NCI-H2107 treated with DMSO at 0.1 percent for 48 hours (cell line): Measurements from ENCODE around the gene KRTAP2-2.

Experiments used
- DNase-seq: peaks from one replicate; lab custom pipeline; 2025; ENCODE audit not compliant: unreplicated experiment; lab: John Stamatoyannopoulos, UW

KRTAP2-2 gene

DNA sequence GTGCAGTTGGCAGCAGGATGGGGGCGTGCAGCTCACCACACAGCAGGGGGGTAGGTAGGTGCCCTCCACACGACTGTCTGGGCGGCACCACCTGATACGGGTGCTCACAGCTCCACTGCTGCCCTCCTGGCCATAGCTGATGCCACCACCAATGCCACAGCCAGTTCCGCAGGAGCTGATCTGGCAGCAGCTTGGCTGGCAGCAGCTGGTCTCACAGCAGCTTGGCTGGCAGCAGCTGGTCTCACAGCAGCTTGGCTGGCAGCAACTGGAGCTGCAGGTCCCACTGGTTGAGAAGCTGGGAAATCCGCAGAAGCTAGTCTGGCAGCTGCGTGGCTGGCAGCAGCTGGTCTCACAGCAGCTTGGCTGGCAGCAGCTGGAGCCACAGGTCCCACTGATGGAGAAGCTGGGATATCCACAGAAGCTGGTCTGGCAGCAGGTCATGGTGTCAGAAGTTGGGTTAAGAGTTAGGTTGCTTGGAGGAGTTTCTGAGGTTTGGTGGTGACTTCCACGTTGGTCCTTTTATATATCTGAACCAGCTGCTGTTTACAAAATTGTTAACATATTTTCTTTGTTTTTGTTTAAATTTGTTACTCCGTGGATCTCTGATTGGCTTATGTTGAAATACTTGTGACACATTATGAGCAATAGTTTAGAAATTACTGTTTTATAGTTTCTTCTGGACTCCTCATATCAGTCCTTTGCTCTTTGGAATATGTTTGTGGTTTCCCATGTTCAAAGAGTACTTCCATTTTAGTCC is 28.1 kb downstream of the KRTAP2-2 start, which contains the start of gene KRTAP1-5:
KRTAP1-5 (minus strand) TSS at position 494 of the 757 bp plus-strand sequence; CDS start at position 441, 53 bp downstream.
- DNase-seq = no peak

DNA sequence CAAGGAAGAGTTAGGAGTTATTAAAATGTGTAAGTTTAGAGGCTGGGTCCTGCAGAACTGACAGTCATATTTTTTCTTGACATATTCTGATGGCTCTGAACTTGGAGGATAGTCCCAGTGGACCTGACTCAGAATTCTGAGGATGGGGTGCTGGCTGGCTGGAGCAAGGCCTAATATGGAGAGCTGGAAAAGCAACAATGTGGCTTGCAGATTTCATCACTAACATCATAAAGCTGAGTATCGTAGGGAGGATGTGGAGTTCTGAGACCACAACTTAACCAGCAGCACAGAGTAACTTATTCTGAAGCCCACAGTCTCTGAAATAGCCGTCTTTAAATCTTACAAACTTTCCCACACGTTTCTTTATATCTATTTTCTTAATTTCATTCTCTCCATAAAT is 30.3 kb downstream of the KRTAP2-2 start:
- no peak for DNase-seq

DNA sequence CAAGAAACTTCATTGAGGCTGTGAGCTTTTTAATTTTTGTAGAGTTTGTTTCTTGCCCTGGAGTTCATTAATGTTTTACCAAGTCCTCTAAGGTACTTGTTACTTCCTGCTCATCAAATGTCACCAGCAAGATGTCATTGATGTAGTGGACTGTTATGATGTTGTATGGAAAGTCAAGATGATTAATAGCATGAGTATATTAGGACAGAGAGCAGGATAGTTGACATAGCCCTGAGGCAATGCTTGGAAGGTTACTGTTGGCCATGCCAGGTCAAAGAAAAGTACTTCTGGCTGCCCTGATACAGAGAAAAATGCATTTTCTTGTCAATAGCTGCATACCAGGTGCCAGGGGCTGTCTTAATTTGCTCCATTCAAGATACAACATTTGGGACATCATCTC is 34.7 kb downstream of the KRTAP2-2 start:
- no peak for DNase-seq

DNA sequence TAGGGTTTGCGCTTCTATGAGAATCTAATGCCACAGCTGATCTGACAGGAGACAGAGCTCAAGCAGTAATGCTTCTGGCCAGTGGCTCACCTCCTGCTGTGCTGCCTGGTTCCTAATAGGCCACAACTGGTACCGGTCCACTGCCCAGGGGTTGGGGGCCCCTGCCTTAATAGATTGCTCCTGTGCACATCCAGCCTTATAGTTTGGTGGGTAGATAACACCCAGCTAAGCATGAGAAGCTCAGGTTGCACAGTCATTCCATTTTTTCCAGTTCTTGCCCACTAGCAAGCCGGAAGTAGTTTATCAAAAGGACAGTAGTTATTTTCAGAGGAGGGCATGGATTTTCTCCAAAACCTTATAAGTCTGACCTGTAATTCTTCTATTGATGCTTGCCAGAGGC is 35.6 kb downstream of the KRTAP2-2 start:
- DNase-seq = no peak

DNA sequence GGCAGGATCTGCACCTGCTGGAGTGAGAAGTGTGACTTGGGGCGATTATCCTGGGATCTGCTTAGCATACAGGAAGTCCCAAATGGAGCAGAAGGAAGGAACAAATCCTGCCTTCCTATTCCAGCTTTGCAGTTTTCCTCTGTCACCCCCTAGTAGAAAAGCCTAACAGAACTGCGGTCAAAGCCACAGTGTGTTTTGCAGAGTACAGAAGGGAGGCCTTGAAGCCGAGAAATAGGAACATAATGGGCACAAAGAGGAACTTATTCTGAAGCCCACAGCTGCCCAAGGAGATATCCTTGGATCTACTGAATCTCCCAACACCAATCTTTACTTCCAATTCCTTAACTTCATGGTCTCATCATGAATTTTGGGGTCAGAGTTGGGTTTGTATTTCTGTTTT is 36.5 kb downstream of the KRTAP2-2 start:
- DNase-seq = no peak

DNA sequence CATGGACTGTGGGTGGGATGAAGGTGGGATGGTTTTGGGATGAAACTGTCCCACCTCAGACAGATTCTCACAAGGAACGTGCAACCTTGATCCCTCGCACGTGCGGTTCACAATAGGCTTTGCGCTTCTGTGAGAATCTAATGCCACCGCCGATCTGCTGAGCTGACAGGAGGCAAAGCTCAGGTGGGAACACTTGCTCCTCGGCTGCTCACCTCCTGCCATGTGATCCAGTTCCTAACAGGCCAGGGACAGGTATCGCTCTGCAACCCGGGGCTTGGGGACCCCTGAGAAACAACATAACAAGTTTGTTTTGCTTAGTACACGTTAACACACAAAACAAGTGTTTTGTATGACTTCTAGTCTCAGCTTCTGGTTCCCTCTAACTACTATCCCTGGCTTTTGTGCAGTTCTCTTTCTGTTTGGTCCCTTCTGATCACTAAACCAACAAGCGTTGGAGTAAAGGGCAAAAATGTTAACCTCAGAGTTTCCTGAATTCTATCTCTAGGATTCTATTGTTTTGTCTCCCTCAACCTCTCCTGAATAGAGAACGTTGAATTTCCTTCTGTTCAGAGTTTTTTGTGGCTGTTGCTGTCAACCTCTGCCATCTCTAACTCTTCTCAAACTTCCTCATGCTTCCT is 38.3 kb downstream of the KRTAP2-2 start:
- no peak for DNase-seq

DNA sequence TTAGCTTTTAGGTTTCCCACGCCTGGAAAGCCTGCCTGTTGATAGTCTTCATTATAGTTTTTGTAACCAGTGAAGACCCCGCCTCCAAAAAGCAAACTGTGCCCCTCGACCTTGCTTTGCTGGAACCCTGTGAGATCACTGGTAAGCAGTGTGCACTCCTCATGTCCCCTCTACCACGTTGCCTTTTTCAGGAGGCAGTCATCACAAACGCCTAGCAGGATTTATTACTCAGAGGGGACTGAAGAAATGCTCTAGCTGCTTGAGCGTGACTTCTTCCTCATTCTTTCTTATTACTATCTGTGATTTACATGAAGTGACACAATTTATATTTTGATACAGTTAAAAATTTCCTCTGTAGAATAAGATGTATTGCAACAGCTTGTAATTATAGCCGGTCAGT is 39.6 kb downstream of the KRTAP2-2 start:
- DNase-seq = no peak

DNA sequence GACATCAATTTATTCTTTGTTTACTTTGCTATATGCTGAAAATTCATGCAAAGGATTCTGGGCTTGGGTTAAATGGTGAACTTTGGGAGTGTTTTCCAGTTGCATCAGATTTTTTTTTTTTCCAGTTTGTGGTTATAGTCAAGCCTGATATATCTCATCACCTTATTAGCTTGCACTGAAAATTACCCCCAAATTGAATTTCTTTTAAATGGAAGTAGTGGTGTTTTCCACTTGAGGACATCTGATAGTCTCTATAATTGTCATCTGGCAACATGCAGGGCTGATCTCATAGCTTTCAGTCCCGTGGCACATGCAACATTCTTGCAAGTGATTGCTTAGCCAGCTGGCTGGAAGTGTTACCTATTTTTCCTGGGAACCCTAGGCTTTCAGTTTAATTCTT is 41.4 kb downstream of the KRTAP2-2 start:
- peak; percentile 85 for DNase-seq

DNA sequence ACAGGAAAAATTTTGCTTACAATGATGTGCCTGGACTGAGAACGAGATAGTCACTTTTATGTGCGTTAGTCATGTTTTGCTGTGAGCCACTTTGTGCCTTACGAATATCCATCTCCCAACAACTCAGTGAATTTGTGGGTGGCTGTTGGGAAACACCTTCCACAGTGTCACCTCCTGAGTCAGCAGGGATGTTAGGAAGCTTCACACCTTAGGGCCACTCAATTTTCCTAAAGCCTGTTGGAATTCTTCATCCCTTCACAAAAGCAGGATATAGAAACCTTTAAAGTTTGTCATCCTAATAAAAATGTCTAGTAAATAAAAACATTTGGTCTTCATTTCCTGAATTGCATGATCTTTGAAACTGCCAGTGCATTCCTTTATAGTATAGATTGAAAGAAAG is 41.8 kb downstream of the KRTAP2-2 start:
- DNase-seq = no peak

DNA sequence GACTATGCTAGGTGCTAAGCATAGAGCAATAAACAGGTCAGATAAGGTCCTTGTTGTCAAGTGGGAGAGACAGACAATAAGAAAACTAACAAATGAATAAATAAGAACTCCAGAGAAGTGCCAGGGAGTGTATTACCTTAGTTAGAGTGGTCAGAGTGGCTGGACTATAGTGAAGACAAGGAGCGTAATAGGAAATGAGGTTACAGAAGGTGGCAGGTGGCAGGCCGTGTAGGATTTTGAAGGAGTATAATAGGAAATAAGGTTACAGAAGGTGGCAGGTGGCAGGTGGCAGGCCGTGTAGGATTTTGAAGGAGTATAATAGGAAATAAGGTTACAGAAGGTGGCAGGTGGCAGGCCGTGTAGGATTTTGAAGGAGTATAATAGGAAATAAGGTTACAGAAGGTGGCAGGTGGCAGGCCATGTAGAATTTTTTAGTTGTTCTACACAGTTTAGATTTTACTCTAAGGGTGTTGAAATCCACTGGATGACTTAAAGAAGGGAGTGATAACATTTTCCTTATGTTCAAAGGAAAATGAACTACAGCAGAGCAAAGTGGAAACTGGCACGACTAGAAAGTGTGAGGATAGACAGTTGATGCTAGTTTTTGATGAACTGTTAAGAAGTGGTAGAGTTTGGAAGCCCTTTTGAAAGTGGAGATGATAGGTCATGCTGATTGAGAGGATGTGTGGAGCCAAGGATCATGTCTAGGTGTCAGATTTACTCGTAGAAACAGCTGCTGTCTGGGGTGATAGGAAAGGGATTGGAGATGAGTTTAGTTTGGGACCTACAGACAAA is 42.5 kb downstream of the KRTAP2-2 start:
- DNase-seq = peak; percentile 81

DNA sequence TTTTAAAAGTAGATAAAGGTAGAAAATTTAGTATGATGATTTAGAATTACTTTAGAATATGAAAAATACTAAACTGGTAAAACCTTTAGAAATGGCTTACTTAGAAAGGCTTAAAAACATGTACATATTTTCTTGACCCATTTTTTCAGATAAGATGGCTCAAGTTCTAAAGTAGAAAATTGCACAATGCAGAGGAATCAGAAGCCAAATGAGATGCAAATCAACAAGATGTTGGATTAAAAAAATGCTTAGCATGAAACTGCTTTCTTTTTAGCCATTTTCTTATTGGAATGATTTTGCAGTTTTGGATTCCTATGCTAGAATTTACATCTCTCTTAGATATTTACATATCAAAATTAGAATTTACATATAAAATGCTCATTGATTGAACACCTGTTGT is 44.6 kb downstream of the KRTAP2-2 start:
- no peak for DNase-seq

DNA sequence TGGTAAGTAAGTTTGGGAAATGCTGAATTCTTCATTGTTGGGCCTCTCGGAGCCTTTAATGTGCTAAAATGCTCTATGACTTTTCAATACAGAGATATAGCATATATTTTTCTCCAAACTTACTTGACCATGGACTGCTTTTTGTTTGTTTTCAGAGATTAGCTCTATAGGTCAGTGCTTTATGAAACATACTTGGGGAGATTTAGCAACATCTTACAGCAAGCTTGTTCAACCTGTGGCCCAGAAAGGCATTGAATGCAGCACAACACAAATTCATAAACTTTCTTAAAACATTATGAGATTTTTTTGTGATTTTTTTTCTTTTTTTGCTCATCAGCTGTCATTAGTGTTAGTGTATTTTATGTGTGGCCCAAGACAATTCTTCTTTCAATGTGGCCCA is 45.1 kb downstream of the KRTAP2-2 start:
- DNase-seq = no peak

DNA sequence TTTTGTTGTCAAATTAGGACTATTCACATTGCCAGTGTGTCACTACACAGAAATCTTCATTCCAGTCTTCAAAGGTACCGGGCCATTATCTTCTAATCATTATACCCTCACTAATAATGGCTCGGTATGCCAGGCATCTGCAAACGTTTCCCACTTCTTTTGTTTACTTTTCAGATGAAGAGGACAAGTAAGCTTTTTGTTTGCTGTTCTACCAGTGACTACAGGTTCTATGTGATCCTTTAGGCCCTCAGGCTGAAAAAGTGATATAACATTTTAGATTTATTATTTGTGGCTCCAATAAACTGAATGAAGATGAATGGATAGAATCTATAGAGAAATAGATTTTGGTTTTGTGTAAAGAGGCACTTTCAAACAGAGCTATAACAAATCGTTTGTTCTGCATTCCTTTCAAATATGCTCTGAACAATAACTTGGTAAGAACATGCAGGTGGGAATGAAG is 45.7 kb downstream of the KRTAP2-2 start:
- peak; percentile 67 for DNase-seq

DNA sequence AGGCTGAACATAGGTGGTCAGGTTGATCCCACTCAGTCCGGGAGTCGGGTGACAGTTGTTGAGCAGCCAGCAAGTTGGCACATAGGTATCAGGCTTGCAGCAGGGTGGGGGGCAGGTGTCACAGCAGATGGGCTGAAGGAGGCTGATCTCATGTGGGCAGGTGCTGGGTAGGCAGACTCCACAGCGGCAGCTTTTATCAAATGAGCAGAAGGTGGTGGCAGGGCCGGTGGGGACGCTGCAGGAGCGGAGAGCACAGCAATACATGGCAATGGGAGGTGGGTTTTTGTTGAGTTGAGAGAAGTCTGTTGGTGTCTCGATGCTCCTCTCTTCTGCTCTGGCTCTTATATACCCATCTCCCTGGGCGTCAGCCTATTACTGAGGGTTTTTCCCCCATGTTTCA is 46.2 kb downstream of the KRTAP2-2 start, which contains the start of gene KRTAP3-1:
KRTAP3-1 (minus strand) TSS at position 318 of the 400 bp plus-strand sequence; CDS start at position 264, 54 bp downstream.
- DNase-seq = peak; percentile 84
